A673 (cell line): Measurements from ENCODE around the gene RSRC1. TPM values are rescaled to one million over a fixed set of nuclear protein-coding genes. Genes with fewer than 3 reads are reported as not detected.

Experiments used
- BruUV-seq: library from RNA; stranded (reverse); fragments of 400-500 nt; replicated peaks from 2 replicates; lab custom pipeline; 2021; lab: Mats Ljungman, UMichigan
- CTCF ChIA-PET: fragments of 300-600 bp; sonication (Branson Sonifier 250); formaldehyde crosslinking; loops from one replicate; lab custom pipeline; 2022; ENCODE audit warnings: antibody characterized with exemption; lab: Charles Lee
- POLR2A ChIA-PET: fragments of 300-600 bp; sonication (Branson Sonifier 250); formaldehyde crosslinking; loops from one replicate; lab custom pipeline; 2022; ENCODE audit warnings: antibody characterized with exemption; ENCODE audit not compliant: low non-redundant PET; lab: Charles Lee
- DNase-seq: peaks from one replicate; pipeline ENCODE4 v3.0.0-alpha.2; 2015; ENCODE audit warnings: low spot score
- H3K27ac ChIP-seq: fragments of 200-600 bp; sonication (generic); 2 replicates; pipeline ENCODE4 v1.5.1; 2016; ENCODE audit warnings: mixed run types, low read depth, mild to moderate bottlenecking, mixed read lengths, antibody characterized with exemption, low read length; ENCODE audit not compliant: poor library complexity, severe bottlenecking
- H3K27me3 ChIP-seq: fragments of 200-600 bp; sonication (generic); replicated peaks from 2 replicates; pipeline ENCODE4 v1.6.1; 2017; ENCODE audit warnings: mixed run types, low read depth, mild to moderate bottlenecking, mixed read lengths, antibody characterized with exemption, low read length; ENCODE audit not compliant: insufficient read depth, poor library complexity
- H3K36me3 ChIP-seq: fragments of 200-600 bp; sonication (generic); 2 replicates; pipeline ENCODE4 v1.6.1; 2016; ENCODE audit warnings: mixed run types, mild to moderate bottlenecking, mixed read lengths, antibody characterized with exemption, low read length; ENCODE audit not compliant: insufficient read depth, poor library complexity, severe bottlenecking
- H3K4me1 ChIP-seq: fragments of 200-600 bp; sonication (generic); 2 replicates; pipeline ENCODE4 v1.6.1; 2017; ENCODE audit warnings: mixed run types, mild to moderate bottlenecking, mixed read lengths, antibody characterized with exemption, low read length; ENCODE audit not compliant: insufficient read depth, poor library complexity, severe bottlenecking
- H3K4me3 ChIP-seq: fragments of 200-600 bp; sonication (generic); 2 replicates; pipeline ENCODE4 v1.5.1; 2016; ENCODE audit warnings: low read depth, mixed run types, mild to moderate bottlenecking, mixed read lengths, low read length; ENCODE audit not compliant: poor library complexity, severe bottlenecking
- H3K9me3 ChIP-seq: fragments of 200-600 bp; sonication (generic); 2 replicates; pipeline ENCODE4 v1.6.1; 2016; ENCODE audit warnings: mixed run types, low read depth, mild to moderate bottlenecking, mixed read lengths, antibody characterized with exemption, low read length; ENCODE audit not compliant: poor library complexity, severe bottlenecking
- EZH2 ChIP-seq: fragments of 200-600 bp; sonication (generic); IDR thresholded peaks from 2 replicates; pipeline ENCODE4 v1.6.1; 2017; ENCODE audit warnings: borderline replicate concordance, low read depth, mild to moderate bottlenecking, mixed read lengths, antibody characterized with exemption, low read length; ENCODE audit not compliant: poor library complexity, severe bottlenecking
- intact Hi-C: fragments of 100-400 bp; cut with micrococcal nuclease; formaldehyde crosslinking; loops from one replicate; pipeline ENCODE4 v1.10.0; 2022; ENCODE audit not compliant: unreplicated experiment
- total RNA-seq: library from RNA; stranded (reverse); gene quantifications from 2 replicates; pipeline ENCODE4 v1.2.3, GENCODE V29; 2021
- TF ChIP-seq, protein P1 (sequence below): fragments of 300-800, 200-600 bp; sonication (generic); conservative IDR thresholded peaks from 2 replicates; pipeline ENCODE4 v1.5.1; 2017; ENCODE audit warnings: low read depth, mild to moderate bottlenecking, antibody characterized with exemption, low read length, moderate library complexity, mixed read lengths

Gene RSRC1
- total RNA-seq, 1 experiment from 2014 or later, result 59.4 TPM

DNA sequence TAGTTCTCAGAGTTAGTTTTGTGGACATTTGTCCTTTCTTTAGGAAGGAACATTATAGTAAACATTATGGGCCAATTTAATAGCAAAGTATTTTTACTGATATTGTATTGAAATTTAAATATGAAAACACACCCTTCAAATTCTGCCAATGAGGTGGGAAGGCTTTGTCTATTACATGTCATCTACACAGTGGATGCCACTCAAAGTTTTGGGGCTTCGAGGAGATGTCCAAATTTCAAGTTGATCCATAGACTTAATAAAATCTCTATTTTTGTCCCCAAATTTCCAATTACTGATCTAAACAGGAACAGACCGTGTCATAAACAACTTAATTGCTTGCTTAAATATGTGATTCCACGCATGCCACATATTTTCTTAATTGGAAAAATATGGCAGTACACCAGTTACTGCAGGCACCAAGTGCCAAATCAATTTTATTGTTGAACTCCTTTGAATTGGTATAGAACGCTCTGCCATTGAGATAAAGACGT lies 5.4 kb upstream of the RSRC1 start:
- H3K27ac ChIP-seq, result no peak overlapping the region
- H3K9me3 ChIP-seq, result no peaks in the 10 kb centered on the region
- H3K36me3 ChIP-seq, result no peaks in the 10 kb centered on the region
- no peak for DNase-seq
- H3K4me1 ChIP-seq, result no peaks in the 10 kb centered on the region
- no TSS peak for BruUV-seq
- H3K27me3 ChIP-seq, result no peaks in the 10 kb centered on the region
- H3K4me3 ChIP-seq, result no peak overlapping the region
- TF ChIP-seq, protein P1, sequence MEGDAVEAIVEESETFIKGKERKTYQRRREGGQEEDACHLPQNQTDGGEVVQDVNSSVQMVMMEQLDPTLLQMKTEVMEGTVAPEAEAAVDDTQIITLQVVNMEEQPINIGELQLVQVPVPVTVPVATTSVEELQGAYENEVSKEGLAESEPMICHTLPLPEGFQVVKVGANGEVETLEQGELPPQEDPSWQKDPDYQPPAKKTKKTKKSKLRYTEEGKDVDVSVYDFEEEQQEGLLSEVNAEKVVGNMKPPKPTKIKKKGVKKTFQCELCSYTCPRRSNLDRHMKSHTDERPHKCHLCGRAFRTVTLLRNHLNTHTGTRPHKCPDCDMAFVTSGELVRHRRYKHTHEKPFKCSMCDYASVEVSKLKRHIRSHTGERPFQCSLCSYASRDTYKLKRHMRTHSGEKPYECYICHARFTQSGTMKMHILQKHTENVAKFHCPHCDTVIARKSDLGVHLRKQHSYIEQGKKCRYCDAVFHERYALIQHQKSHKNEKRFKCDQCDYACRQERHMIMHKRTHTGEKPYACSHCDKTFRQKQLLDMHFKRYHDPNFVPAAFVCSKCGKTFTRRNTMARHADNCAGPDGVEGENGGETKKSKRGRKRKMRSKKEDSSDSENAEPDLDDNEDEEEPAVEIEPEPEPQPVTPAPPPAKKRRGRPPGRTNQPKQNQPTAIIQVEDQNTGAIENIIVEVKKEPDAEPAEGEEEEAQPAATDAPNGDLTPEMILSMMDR, result no peak
- TF ChIP-seq EZH2, result no peak
- ChIA-PET CTCF (no interaction called here), POLR2A (no interaction called here)
- intact Hi-C loops, result no loop called here

DNA sequence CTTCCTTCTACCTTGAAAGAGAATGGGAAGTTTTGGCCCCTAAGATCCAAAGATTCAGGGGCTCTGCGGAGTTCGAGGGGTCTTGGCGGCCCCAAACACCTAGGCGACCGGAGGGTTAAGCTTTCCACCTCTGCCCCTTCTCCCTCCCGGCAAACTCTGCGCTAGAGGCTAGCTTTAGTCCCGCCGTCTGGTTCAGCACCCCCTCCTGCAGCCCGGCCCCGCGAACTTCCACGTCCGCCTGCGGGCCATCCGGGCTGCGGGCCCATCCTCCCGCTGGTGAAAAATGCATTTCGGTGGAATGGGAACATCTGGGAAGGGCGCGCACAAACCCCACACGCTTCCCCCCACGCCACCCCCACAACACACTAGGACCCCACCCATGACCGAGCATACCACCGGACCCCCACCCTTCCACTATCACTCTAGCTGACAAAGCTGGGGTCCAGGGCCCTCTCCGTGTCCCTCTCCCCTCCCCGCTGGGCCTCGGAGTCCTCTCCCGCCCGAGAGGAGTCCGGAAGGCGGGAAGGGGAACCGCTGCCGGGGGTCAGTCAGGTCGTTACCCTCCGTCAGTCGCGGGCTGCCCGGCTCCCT lies 4.7 kb upstream of the RSRC1 start:
- Histone ChIP-seq H3K9me3 (no peaks in the 10 kb centered on the region), H3K27me3 (no peaks in the 10 kb centered on the region), H3K4me1 (no peaks in the 10 kb centered on the region), H3K36me3 (no peaks in the 10 kb centered on the region), H3K27ac (peak overlapping the region; percentile 40), H3K4me3 (peak overlapping the region; percentile 92)
- POLR2A ChIA-PET, result no interaction called here
- no peak for TF ChIP-seq EZH2
- TF ChIP-seq, protein P1, result no peak
- intact Hi-C loops, result loop anchor here (5.0 kb wide), 1 partner anchor 327 kb away; no protein-coding TSS in a partner anchor
- no TSS peak for BruUV-seq
- CTCF ChIA-PET, result interaction anchor here (0.7 kb wide), 1 partner anchor 234 kb away, joined by 3 read pairs; no protein-coding TSS in a partner anchor
- no peak for DNase-seq

DNA sequence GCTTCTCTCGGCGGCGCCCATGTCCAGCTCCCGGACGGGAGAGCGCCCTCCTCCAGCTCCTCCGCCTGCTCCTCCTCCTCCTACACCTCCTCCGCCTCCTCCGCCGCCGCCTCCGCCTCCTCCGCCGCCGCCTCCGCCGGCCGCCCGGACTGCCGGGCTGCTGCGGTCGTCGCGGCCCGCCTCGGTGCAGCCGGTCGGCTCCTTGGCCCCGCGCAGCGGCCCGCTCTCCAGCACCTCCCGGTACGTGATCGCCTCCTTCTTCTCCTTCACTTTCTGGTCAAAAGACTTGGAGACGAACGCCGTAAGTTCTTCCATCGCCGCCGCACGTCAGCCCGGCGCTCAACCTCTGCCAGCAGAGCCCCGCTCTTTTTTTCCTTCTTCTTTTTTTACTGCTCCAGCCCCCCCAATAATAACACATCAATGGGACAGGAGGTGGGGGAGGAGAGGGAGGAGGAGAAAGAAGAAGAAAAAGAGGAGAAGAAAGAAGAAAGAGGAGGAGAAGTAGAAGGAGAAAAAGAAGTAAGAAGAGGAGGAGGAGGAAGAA lies 4.1 kb upstream of the RSRC1 start:
- Histone ChIP-seq H3K4me3 (peak overlapping the region; percentile 92), H3K36me3 (no peaks in the 10 kb centered on the region), H3K9me3 (no peaks in the 10 kb centered on the region), H3K27ac (peak overlapping the region; percentile 40), H3K4me1 (peaks cover under 1% of the 10 kb centered on the region), H3K27me3 (no peaks in the 10 kb centered on the region)
- TF ChIP-seq EZH2, result no peak
- TF ChIP-seq, protein P1, result no peak
- ChIA-PET POLR2A (no interaction called here), CTCF (interaction anchor here (0.7 kb wide), 1 partner anchor 234 kb away, joined by 3 read pairs; no protein-coding TSS in a partner anchor)
- DNase-seq, result peak; percentile 61
- BruUV-seq, result no TSS peak
- intact Hi-C loops, result loop anchor here (5.0 kb wide), 1 partner anchor 327 kb away; no protein-coding TSS in a partner anchor
